ENCODE results near the gene MROH7. TPM values are rescaled to one million over a fixed set of nuclear protein-coding genes. Genes with fewer than 3 reads are reported as not detected.

The MROH7 gene
- total RNA-seq, 1 donor from 2014 or later: not detected

GRCh38 chr1:54695764-54696163 lies 54.2 kb downstream of the MROH7 start:
- DNase-seq (ENCODE audit: low read depth in 2 of 2): no peak

DNA sequence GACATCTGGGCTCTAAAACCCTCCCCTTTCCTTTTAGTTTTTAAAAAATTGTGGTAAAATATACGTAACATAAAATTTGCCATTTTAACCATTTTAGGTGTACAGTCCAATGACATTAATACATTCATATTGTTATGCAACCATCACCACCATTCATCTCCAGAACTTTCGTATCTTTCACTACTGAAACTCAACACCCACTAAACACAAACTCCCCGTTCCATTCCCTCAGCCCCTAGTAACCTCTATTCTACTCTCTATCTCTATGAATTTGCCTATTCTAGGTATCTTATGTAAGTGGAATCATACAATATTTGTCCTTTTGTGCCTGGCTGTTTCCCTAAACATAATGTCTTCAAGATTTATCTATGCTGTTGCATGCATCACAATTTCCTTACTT lies 54.7 kb downstream of the MROH7 start:
- DNase-seq (ENCODE audit: low read depth in 2 of 2): no peak

DNA sequence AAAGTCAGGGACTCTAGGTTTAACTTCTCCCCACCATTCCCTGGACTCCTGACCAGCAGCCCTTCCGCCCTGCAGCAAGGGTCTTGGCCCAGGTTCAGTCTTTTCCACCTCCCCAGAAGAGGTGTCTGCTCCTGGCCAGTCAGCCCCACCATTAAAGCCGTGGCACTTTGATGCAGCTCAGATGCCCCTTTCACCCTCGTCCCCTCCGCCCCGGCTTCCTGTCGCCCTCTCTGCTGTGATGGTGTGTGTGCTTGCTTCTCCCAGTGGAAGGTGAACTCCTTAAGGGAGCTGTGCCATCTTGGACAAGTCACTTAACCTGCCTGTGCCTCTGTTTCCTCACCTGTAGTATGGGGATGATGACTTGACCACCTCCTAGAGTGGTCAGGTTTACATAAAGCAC lies 56.3 kb downstream of the MROH7 start:
- DNase-seq (ENCODE audit: low read depth in 2 of 2): no peak

DNA sequence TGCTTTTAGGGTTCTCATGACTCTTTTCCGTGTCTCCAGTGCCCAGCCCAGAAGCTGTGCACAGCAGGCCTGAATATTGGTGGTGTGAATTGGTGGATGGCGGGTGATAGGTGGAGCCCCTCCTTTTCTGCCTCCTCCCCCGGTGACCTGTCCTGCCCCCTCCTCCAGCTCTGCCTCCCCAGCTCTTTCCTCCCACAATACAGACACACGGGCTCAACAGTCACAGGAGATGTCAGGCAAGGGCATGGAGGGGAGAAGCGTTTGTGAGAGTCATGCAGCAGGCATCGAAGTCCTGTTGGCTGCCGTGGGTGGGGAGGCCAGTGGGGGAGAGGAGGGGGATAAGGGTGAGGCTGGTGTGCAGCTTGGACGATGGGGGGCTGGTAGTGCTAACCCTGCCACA lies 56.8 kb downstream of the MROH7 start:
- no peak for DNase-seq (ENCODE audit: low read depth in 2 of 2)

DNA sequence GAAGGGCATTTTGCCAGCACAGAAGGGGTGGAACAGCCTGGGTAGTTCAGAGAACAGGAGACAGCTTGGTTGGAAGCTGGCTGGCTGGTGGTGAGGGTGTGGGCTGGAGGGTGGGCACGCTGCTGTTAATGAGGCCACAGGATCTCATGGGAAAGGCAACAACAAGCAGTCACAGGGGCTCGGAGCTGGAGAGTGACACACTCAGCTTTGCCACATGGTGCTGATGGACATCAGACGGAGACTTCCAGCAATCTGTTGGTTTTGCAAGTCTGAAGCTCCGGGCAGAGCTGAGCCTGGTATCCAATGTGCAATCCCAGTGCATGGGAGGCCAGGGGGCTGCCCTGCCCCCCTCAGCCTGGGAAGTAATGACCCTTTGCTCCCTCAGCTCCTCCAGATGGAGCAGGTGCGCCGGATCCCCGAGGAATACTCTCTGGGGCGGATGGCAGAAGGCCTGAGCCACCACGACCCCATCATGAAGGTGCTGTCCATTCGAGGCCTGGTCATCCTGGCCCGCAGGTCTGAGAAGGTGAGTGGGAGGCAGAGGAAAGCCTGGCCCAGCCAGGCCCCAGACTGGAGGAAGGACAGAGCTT lies 58.4 kb downstream of the MROH7 start:
- no peak for DNase-seq (ENCODE audit: low read depth in 2 of 2)

GRCh38 chr1:54701066-54701465 lies 59.5 kb downstream of the MROH7 start:
- no peak for DNase-seq (ENCODE audit: low read depth in 2 of 2)

GRCh38 chr1:54701996-54702395 lies 60.4 kb downstream of the MROH7 start:
- DNase-seq (ENCODE audit: low read depth in 2 of 2): no peak

- DNase-seq (ENCODE audit: low read depth in 2 of 2): no peak
Measured at GRCh38 chr1:54703471-54703870, 61.9 kb downstream of the MROH7 start.

- DNase-seq (ENCODE audit: low read depth in 2 of 2): peak in 1 of 2 donors; percentile 12
Measured at GRCh38 chr1:54705153-54705552, 63.6 kb downstream of the MROH7 start.

DNA sequence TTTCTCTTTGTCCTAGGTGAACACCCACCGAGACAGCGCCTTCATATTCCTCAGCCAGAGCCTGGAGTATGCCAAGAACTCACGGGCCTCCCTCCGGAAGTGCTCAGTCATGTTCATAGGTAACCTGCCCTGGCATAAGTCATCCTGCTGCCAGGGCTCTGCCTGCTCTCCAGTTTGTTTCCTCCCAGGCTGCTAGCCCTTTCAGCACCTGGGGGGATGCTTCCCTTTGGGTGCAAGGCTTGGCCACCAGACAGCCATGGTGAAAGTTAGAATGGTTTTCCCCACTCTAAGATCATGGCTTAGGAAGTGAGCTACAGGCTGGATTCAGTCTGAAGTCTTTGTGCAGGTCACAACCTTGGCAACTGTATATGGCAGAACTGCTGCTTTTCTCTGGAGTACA lies 64.8 kb downstream of the MROH7 start:
- no peak for DNase-seq (ENCODE audit: low read depth in 2 of 2)

DNA sequence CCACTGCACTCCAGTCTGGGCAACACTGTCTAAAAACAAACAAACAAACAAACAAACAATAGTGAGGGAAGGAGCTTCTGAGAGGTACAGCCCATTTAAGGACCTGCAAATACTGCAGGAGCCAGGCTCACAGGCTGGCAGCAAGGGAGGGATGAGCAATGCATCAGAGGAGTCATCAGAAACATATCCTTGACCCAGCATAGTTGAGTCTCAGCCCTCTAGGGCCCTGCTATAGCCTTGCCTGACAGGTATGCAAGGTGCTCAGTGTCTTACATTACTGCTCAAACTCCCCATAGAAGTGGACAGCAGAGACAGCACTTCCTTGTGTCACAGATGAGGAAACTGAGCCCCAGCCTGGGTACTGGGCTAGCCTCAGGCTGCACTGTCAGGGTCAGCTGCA lies 66.8 kb downstream of the MROH7 start:
- no peak for DNase-seq (ENCODE audit: low read depth in 2 of 2)

GRCh38 chr1:54709547-54710292 lies 68.1 kb downstream of the MROH7 start:
- DNase-seq (ENCODE audit: low read depth in 2 of 2): no peak

DNA sequence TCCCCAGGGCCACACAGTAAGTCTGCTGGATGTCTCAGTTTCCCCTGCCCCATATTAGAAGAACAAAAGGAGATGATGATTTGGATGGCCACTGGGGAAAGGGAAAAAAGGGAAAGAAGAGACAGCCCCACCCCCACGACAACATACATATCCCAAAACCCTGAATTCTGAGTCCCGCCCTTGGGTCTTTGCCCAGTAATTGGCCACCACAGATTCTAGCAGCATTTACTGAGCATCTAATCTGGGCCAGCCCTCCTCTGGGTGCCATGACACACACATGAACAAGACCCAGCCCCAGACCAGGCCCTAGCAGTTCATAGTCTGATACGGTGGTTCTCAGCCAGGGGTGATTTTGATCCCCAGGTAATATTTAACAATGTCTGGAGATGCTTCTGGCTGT lies 68.8 kb downstream of the MROH7 start:
- no peak for DNase-seq (ENCODE audit: low read depth in 2 of 2)

- no peak for DNase-seq (ENCODE audit: low read depth in 2 of 2)
Measured at GRCh38 chr1:54710841-54711240, 69.3 kb downstream of the MROH7 start.

- DNase-seq (ENCODE audit: low read depth in 2 of 2): no peak
Measured at GRCh38 chr1:54711536-54711935, 70.0 kb downstream of the MROH7 start.

- no peak for DNase-seq (ENCODE audit: low read depth in 2 of 2)
Measured at GRCh38 chr1:54714881-54715492, 73.4 kb downstream of the MROH7 start.

DNA sequence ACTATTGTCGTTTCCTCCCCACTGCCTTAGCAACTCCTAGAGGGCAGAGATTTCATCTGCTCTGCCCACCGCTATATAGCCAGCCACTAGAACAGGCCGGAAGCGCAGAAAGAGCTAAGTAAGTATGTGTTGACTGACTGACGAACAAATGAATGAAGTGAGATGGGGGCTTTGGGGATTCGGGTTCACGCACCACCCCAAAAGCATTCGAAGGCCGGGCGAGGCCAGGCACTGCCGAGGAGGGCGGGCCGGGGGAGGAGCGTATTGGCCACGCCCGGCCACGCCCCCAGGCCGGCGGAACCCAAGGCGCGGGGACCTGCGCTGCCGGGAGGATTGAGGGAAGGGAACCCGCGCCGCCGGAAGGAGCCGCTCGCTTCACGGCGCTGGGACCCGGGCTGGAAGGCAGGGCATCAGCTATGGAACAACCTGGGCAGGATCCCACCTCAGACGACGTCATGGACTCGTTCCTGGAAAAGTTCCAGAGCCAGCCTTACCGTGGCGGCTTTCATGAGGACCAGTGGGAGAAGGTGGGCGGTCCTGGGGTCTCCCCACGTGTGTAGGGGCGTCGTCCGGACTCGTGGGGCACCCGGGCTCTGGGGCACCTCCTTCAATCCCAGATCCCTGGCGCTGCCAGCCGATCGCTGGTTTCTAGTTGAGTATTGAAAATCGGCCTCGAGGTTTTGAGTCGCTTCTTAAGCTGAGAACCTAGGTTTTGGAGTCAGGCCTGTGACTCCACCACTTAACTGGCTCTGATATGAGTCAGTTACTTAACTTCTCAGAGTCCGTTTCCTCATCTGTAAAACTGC lies 74.1 kb downstream of the MROH7 start, which contains the start of gene TTC4:
Gene TTC4, plus strand, starts transcription at position 369 of the 806 bp plus-strand sequence. Its CDS starts 48 bp downstream, at position 417.
- DNase-seq (ENCODE audit: low read depth in 2 of 2): peak; percentile 81 to 84

- peak in 1 of 2 donors; percentile 57 for DNase-seq (ENCODE audit: low read depth in 2 of 2)
Measured at GRCh38 chr1:54716299-54717047, 74.9 kb downstream of the MROH7 start.

DNA sequence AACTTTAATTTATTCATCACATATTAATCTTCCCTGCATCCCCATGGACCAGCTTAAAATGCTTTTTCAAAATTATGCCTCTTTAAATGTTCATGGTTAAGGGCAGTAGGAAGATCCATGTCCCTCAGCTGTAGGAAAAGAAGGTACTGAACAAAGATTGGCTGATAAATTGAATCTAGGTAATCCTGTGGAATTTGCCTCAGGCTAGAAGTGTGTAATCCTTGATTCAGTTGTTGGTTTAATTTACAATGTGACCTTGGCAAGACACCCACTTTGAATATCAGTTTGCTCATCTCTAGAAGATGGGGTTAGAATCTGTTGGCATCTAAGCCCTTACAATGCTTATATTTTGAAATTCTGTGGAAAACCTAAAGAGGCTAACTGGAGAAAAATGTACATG lies 80.1 kb downstream of the MROH7 start:
- no peak for DNase-seq (ENCODE audit: low read depth in 2 of 2)

GRCh38 chr1:54723985-54724384 lies 82.4 kb downstream of the MROH7 start:
- DNase-seq (ENCODE audit: low read depth in 2 of 2): no peak

- DNase-seq (ENCODE audit: low read depth in 2 of 2): no peak
Measured at GRCh38 chr1:54724771-54725170, 83.2 kb downstream of the MROH7 start.

All from lung microvascular endothelial cell (primary cell).